H9 (cell line): ENCODE data around the gene DBH. TPM values are rescaled to one million over a fixed set of nuclear protein-coding genes. Genes with fewer than 3 reads are reported as not detected.
A peak's percentile ranks its signal among the peaks of the same experiment; 100 is the strongest.

ENCODE experiments used
- DNase-seq: peaks from one replicate; pipeline ENCODE4 v3.0.0-alpha.2; 2017
- H2AFZ ChIP-seq: one replicate; pipeline ENCODE4 v1.6.1; 2013; ENCODE audit warnings: mild to moderate bottlenecking, low read length, control low read depth, moderate library complexity
- H2AK5ac ChIP-seq: 2 replicates; pipeline ENCODE4 v1.6.1; 2013; ENCODE audit warnings: low read length, control low read depth, mixed read lengths; ENCODE audit not compliant: insufficient read length
- H2BK120ac ChIP-seq: one replicate; pipeline ENCODE4 v1.6.1; 2013; ENCODE audit warnings: low read depth, mild to moderate bottlenecking, low read length, control low read depth, inconsistent platforms; ENCODE audit not compliant: poor library complexity, severe bottlenecking
- H2BK12ac ChIP-seq: 2 replicates; pipeline ENCODE4 v1.6.1; 2013; ENCODE audit warnings: low read length, control low read depth, mixed read lengths, low read depth; ENCODE audit not compliant: insufficient read length
- H2BK15ac ChIP-seq: 2 replicates; pipeline ENCODE4 v1.6.1; 2013; ENCODE audit warnings: low read depth, low read length, control low read depth
- H2BK20ac ChIP-seq: one replicate; pipeline ENCODE4 v1.6.1; 2013; ENCODE audit warnings: low read depth, mild to moderate bottlenecking, low read length, control low read depth, inconsistent platforms; ENCODE audit not compliant: poor library complexity, severe bottlenecking
- H2BK5ac ChIP-seq: 2 replicates; pipeline ENCODE4 v1.6.1; 2013; ENCODE audit warnings: low read length, control low read depth, mixed read lengths; ENCODE audit not compliant: insufficient read length
- H3K14ac ChIP-seq: 2 replicates; pipeline ENCODE4 v1.6.1; 2013; ENCODE audit warnings: low read length, control low read depth; ENCODE audit not compliant: insufficient read depth
- H3K18ac ChIP-seq: 2 replicates; pipeline ENCODE4 v1.6.1; 2013; ENCODE audit warnings: low read depth, mild to moderate bottlenecking, mixed read lengths, low read length, control low read depth; ENCODE audit not compliant: insufficient read length
- H3K23ac ChIP-seq: 2 replicates; pipeline ENCODE4 v1.6.1; 2013; ENCODE audit warnings: low read length, control low read depth, mixed read lengths, low read depth; ENCODE audit not compliant: insufficient read length
- H3K23me2 ChIP-seq: 2 replicates; pipeline ENCODE4 v1.6.1; 2013; ENCODE audit warnings: low read depth, mild to moderate bottlenecking, mixed read lengths, low read length, control low read depth; ENCODE audit not compliant: insufficient read length, poor library complexity, severe bottlenecking
- H3K27ac ChIP-seq: 2 replicates; pipeline ENCODE4 v1.5.1; 2013; ENCODE audit warnings: low read length, control low read depth, mixed read lengths, low read depth; ENCODE audit not compliant: insufficient read length
- H3K27me3 ChIP-seq: 2 replicates; pipeline ENCODE4 v1.6.1; 2013; ENCODE audit warnings: low read length, control low read depth, inconsistent platforms; ENCODE audit not compliant: insufficient read depth
- H3K4ac ChIP-seq: 2 replicates; pipeline ENCODE4 v1.6.1; 2013; ENCODE audit warnings: low read depth, mild to moderate bottlenecking, control low read depth, inconsistent platforms, low read length, moderate library complexity
- H3K4me1 ChIP-seq: 2 replicates; pipeline ENCODE4 v1.6.1; 2013; ENCODE audit warnings: low read length, control low read depth, inconsistent platforms; ENCODE audit not compliant: insufficient read depth
- H3K4me2 ChIP-seq: 2 replicates; pipeline ENCODE4 v1.6.1; 2013; ENCODE audit warnings: low read length, control low read depth, mixed read lengths; ENCODE audit not compliant: insufficient read length, insufficient read depth
- H3K56ac ChIP-seq: 2 replicates; pipeline ENCODE4 v1.6.1; 2013; ENCODE audit warnings: low read depth, mild to moderate bottlenecking, mixed read lengths, low read length, control low read depth; ENCODE audit not compliant: insufficient read length
- H3K79me1 ChIP-seq: 2 replicates; pipeline ENCODE4 v1.6.1; 2013; ENCODE audit warnings: low read depth, mild to moderate bottlenecking, moderate library complexity, low read length, control low read depth, inconsistent platforms; ENCODE audit not compliant: insufficient read depth, poor library complexity, severe bottlenecking
- H3K79me2 ChIP-seq: 2 replicates; pipeline ENCODE4 v1.6.1; 2013; ENCODE audit warnings: low read length, control low read depth, inconsistent platforms; ENCODE audit not compliant: insufficient read depth
- H3K9ac ChIP-seq: 2 replicates; pipeline ENCODE4 v1.6.1; 2013; ENCODE audit warnings: low read length, control low read depth, mixed read lengths; ENCODE audit not compliant: insufficient read length; ENCODE audit errors: extremely low read depth
- H3K9me3 ChIP-seq: one replicate; pipeline ENCODE4 v1.6.1; 2013; ENCODE audit warnings: low read depth, low read length, inconsistent platforms; ENCODE audit not compliant: control insufficient read depth
- H3T11ph ChIP-seq: one replicate; pipeline ENCODE4 v1.6.1; 2013; ENCODE audit warnings: mild to moderate bottlenecking, low read length, control low read depth, inconsistent platforms
- H4K20me1 ChIP-seq: one replicate; pipeline ENCODE4 v1.6.1; 2013; ENCODE audit not compliant: control insufficient read depth, insufficient read length, insufficient read depth
- H4K5ac ChIP-seq: 2 replicates; pipeline ENCODE4 v1.6.1; 2013; ENCODE audit warnings: low read depth, mild to moderate bottlenecking, mixed read lengths, low read length, control low read depth; ENCODE audit not compliant: insufficient read length
- H4K8ac ChIP-seq: replicated peaks from 2 replicates; pipeline ENCODE4 v1.6.1; 2013; ENCODE audit warnings: low read length, control low read depth, mixed read lengths, low read depth; ENCODE audit not compliant: insufficient read length
- H4K91ac ChIP-seq: 2 replicates; pipeline ENCODE4 v1.6.1; 2013; ENCODE audit warnings: low read depth, mild to moderate bottlenecking, moderate library complexity, mixed read lengths, low read length, control low read depth; ENCODE audit not compliant: insufficient read length
- H3K27ac Mint-ChIP-seq, 3 experiments: 2 replicates in 2 of 3; 3 replicates in 1 of 3; pipeline ENCODE4 v1.8.0; 2020 to 2021; ENCODE audit warnings: mixed read lengths in 3 of 3, mild to moderate bottlenecking in 1 of 3, moderate library complexity in 1 of 3
- H3K27me3 Mint-ChIP-seq: 2 replicates; pipeline ENCODE4 v1.8.0; 2021; ENCODE audit warnings: low read depth, mild to moderate bottlenecking, moderate library complexity, mixed read lengths
- H3K36me3 Mint-ChIP-seq, 3 experiments: 2 replicates in 2 of 3; 3 replicates in 1 of 3; pipeline ENCODE4 v1.8.0; 2020 to 2021; ENCODE audit warnings: low read depth in 3 of 3, mixed read lengths in 3 of 3; ENCODE audit not compliant: insufficient read depth in 1 of 3
- H3K4me1 Mint-ChIP-seq, 2 experiments: 2 replicates each; pipeline ENCODE4 v1.8.0; 2020; ENCODE audit warnings: mixed read lengths in 2 of 2
- H3K4me3 Mint-ChIP-seq, 2 experiments: 2 replicates in 1 of 2; 3 replicates in 1 of 2; pipeline ENCODE4 v1.8.0; 2020 to 2021; ENCODE audit warnings: mild to moderate bottlenecking in 2 of 2, mixed read lengths in 2 of 2, moderate library complexity in 1 of 2
- H3K9me3 Mint-ChIP-seq, 2 experiments: 2 replicates in 1 of 2; 3 replicates in 1 of 2; pipeline ENCODE4 v1.8.0; 2020; ENCODE audit warnings: mild to moderate bottlenecking in 2 of 2, mixed read lengths in 2 of 2, moderate library complexity in 1 of 2
- CTCF ChIP-seq: fragments of 200-600 bp; sonication (generic); conservative IDR thresholded peaks from 3 replicates; pipeline ENCODE4 v1.8.0; 2021; ENCODE audit warnings: antibody characterized with exemption, mild to moderate bottlenecking
- WGBS: extraction: QIAGEN DNeasy Blood & Tissue Kit; methylation state at CpG from one replicate; pipeline ENCODE4 v1.1.7; 2013; ENCODE audit warnings: missing lambda C conversion rate, low lambda C conversion rate, mixed read lengths; ENCODE audit not compliant: insufficient read length; ENCODE audit errors: extremely low coverage; 5-methylcytosine and 5-hydroxymethylcytosine counted together
- total RNA-seq: library from RNA; stranded (reverse); gene quantifications from 2 replicates; pipeline ENCODE4 v1.2.1, GENCODE V29; 2021

Gene DBH
- total RNA-seq, 1 experiment from 2014 or later, result not detected

- Histone ChIP-seq H3K27ac (no peak overlapping the region), H3K79me1 (no peaks in the 10 kb centered on the region), H4K20me1 (no peaks in the 10 kb centered on the region), H3K56ac (no peak overlapping the region), H3K4me2 (no peak overlapping the region), H3K4me1 (peaks cover 4% of the 10 kb centered on the region; the same call in 1 of the 2 replicates), H2BK15ac (no peak overlapping the region), H3K23ac (no peak overlapping the region), H2BK120ac (no peak overlapping the region), H2BK20ac (no peak overlapping the region), H2AFZ (no peak overlapping the region), H4K91ac (no peak overlapping the region), H2AK5ac (no peak overlapping the region), H3K27me3 (no peaks in the 10 kb centered on the region), H3K9me3 (no peaks in the 10 kb centered on the region), H2BK12ac (no peak overlapping the region), H3T11ph (no peak overlapping the region), H3K9ac (no peak overlapping the region), H4K8ac (no peak overlapping the region), H3K79me2 (no peaks in the 10 kb centered on the region), H3K4ac (no peak overlapping the region), H3K14ac (no peak overlapping the region), H2BK5ac (no peak overlapping the region), H4K5ac (no peak overlapping the region), H3K23me2 (no peaks in the 10 kb centered on the region), H3K18ac (no peak overlapping the region)
- no peak overlapping the region for H3K4me3 Mint-ChIP-seq
- no peak for DNase-seq
- no peak for TF ChIP-seq CTCF
- peaks cover 2 to 4% of the 10 kb centered on the region in 2 experiments; a peak in 2 of 5 replicates for H3K9me3 Mint-ChIP-seq
- no peaks in the 10 kb centered on the region; the same call in 1 of the 2 replicates for H3K27me3 Mint-ChIP-seq
- peaks cover 14 to 20% of the 10 kb centered on the region in 2 experiments for H3K4me1 Mint-ChIP-seq
- WGBS, result no CpG with 5 or more reads among the region's 10 CpGs
- peak overlapping the region in 1 of 3 experiments; percentile 2; a peak in 1 of 7 replicates for H3K27ac Mint-ChIP-seq
- H3K36me3 Mint-ChIP-seq, result peaks cover 3 to 4% (median 3%) of the 10 kb centered on the region in 3 experiments; a peak in 5 of 7 replicates
Observed at GRCh38 chr9:133676450-133676849, 40.3 kb downstream of the DBH start.
